HUES48 (cell line): ENCODE measurements around the gene SNTG2.

Source experiments
- H3K27ac ChIP-seq: one replicate; pipeline ENCODE4 v1.7.0; 2013; ENCODE audit warnings: low read depth, low read length, inconsistent platforms
- H3K27me3 ChIP-seq: 2 replicates; pipeline ENCODE4 v1.6.1; 2013; ENCODE audit warnings: mild to moderate bottlenecking, low read length; ENCODE audit not compliant: control insufficient read depth, insufficient read depth
- H3K36me3 ChIP-seq: 2 replicates; pipeline ENCODE4 v1.6.1; 2013; ENCODE audit warnings: low read length; ENCODE audit not compliant: control insufficient read depth, insufficient read depth
- H3K4me1 ChIP-seq: 2 replicates; pipeline ENCODE4 v1.6.1; 2013; ENCODE audit warnings: mild to moderate bottlenecking, low read length; ENCODE audit not compliant: control insufficient read depth, insufficient read depth
- H3K4me3 ChIP-seq: 2 replicates; pipeline ENCODE4 v1.5.1; 2013; ENCODE audit warnings: mild to moderate bottlenecking, low read depth, low read length
- H3K9ac ChIP-seq: 2 replicates; pipeline ENCODE4 v1.6.1; 2013; ENCODE audit warnings: mild to moderate bottlenecking, low read depth, low read length, moderate library complexity
- H3K9me3 ChIP-seq: 2 replicates; pipeline ENCODE4 v1.6.1; 2013; ENCODE audit warnings: low read length; ENCODE audit not compliant: control insufficient read depth, insufficient read depth

Gene SNTG2

GRCh38 chr2:1162246-1162645, 211.6 kb downstream of the SNTG2 start:
- no peak overlapping the region for H3K9ac ChIP-seq
- H3K27ac ChIP-seq = no peak overlapping the region
- peaks cover 30% of the 10 kb centered on the region for H3K36me3 ChIP-seq
- H3K4me1 ChIP-seq = no peaks in the 10 kb centered on the region
- no peak overlapping the region for H3K4me3 ChIP-seq
- no peaks in the 10 kb centered on the region for H3K27me3 ChIP-seq
- H3K9me3 ChIP-seq = peaks cover 10% of the 10 kb centered on the region

- no peak overlapping the region for H3K27ac ChIP-seq
- peaks cover 30% of the 10 kb centered on the region for H3K36me3 ChIP-seq
- peaks cover 10% of the 10 kb centered on the region for H3K9me3 ChIP-seq
- H3K9ac ChIP-seq = no peak overlapping the region
- H3K4me3 ChIP-seq = no peak overlapping the region
- H3K27me3 ChIP-seq = no peaks in the 10 kb centered on the region
- H3K4me1 ChIP-seq = no peaks in the 10 kb centered on the region
These were observed 212.3 kb downstream of the SNTG2 start for GRCh38 chr2:1162768-1163584.

GRCh38 chr2:1166976-1167375, 216.3 kb downstream of the SNTG2 start:
- no peak overlapping the region for H3K27ac ChIP-seq
- peaks cover 49% of the 10 kb centered on the region for H3K36me3 ChIP-seq
- H3K9me3 ChIP-seq = peaks cover 32% of the 10 kb centered on the region
- H3K4me1 ChIP-seq = no peaks in the 10 kb centered on the region
- H3K27me3 ChIP-seq = no peaks in the 10 kb centered on the region
- no peak overlapping the region for H3K4me3 ChIP-seq
- no peak overlapping the region for H3K9ac ChIP-seq

DNA sequence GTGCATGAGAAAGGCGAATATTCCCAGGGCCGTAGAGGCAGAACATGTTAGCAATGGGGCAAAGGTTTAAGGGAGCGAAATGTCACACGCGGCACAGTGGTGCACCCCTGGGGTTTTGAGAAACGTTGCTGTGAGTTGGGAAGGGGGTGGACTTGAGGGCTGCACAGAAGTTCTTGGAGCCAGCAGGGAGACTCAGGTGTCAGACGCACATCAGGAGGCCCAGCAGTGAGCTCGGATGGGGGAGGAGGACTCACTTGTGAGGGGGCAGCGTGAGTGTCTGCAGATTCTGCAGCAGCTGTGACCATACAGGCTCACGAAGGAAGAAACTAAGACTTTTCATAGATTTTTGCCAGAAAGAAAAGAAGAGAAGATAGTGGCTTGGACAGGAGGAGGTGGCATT, 218.2 kb downstream of the SNTG2 start:
- H3K9me3 ChIP-seq = peaks cover 43% of the 10 kb centered on the region
- no peak overlapping the region for H3K9ac ChIP-seq
- H3K4me3 ChIP-seq = no peak overlapping the region
- H3K36me3 ChIP-seq = peaks cover 60% of the 10 kb centered on the region
- H3K27me3 ChIP-seq = no peaks in the 10 kb centered on the region
- no peak overlapping the region for H3K27ac ChIP-seq
- no peaks in the 10 kb centered on the region for H3K4me1 ChIP-seq

- Histone ChIP-seq H3K4me1 (no peaks in the 10 kb centered on the region), H3K9me3 (peaks cover 49% of the 10 kb centered on the region), H3K9ac (no peak overlapping the region), H3K4me3 (no peak overlapping the region), H3K27ac (no peak overlapping the region), H3K36me3 (peaks cover 66% of the 10 kb centered on the region), H3K27me3 (no peaks in the 10 kb centered on the region)
These were observed 218.8 kb downstream of the SNTG2 start for GRCh38 chr2:1169291-1169949.

DNA sequence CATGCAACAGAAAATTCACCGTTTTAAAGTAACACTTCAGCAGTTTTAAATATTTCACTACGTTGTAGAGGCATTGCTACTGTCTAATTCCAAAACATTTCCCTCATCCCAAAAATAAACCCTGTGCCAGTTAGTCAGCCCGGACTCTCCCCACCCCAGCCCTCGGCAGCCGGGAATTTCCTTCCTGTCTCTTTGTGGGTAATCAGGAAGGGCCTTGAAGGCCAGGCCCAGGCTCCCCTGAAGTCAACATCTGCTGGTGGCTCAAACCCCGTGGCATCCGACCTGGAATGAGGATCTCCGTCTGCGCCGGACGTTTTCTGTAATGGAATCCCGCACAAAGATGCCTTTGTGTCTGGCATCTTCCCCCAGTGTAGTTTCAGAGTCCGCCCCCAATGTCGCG, 219.6 kb downstream of the SNTG2 start:
- H3K9ac ChIP-seq = no peak overlapping the region
- no peaks in the 10 kb centered on the region for H3K27me3 ChIP-seq
- H3K9me3 ChIP-seq = peaks cover 57% of the 10 kb centered on the region
- H3K36me3 ChIP-seq = peaks cover 71% of the 10 kb centered on the region
- no peaks in the 10 kb centered on the region for H3K4me1 ChIP-seq
- H3K4me3 ChIP-seq = no peak overlapping the region
- no peak overlapping the region for H3K27ac ChIP-seq

DNA sequence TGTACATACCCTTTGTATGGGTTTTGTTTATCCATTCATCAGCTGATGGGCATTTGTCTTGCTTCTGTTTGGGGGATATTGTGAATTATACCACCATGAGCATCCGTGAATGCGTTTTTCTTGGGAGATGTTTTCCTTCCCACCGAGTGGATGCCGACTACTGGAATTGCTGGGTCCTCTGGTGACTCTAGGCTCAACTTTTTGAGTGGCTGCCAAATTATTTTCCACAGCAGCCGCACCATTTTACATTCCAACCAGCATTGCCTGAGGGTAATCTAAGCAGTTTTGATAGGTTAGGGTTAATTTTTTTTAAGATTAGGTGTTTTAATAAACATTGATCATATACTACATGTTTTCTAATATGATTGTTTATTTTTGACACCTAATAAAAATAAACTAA, 220.1 kb downstream of the SNTG2 start:
- Histone ChIP-seq H3K27ac (no peak overlapping the region), H3K4me1 (no peaks in the 10 kb centered on the region), H3K9ac (no peak overlapping the region), H3K36me3 (peaks cover 66% of the 10 kb centered on the region), H3K27me3 (no peaks in the 10 kb centered on the region), H3K9me3 (peaks cover 62% of the 10 kb centered on the region), H3K4me3 (no peak overlapping the region)

- peaks cover 74% of the 10 kb centered on the region for H3K9me3 ChIP-seq
- peak overlapping the region; percentile 33; the same call in 1 of the 2 replicates for H3K4me3 ChIP-seq
- H3K27ac ChIP-seq = no peak overlapping the region
- H3K4me1 ChIP-seq = no peaks in the 10 kb centered on the region
- no peak overlapping the region for H3K9ac ChIP-seq
- peaks cover 58% of the 10 kb centered on the region for H3K36me3 ChIP-seq
- no peaks in the 10 kb centered on the region for H3K27me3 ChIP-seq
These were observed 222.9 kb downstream of the SNTG2 start for GRCh38 chr2:1173528-1173927.

DNA sequence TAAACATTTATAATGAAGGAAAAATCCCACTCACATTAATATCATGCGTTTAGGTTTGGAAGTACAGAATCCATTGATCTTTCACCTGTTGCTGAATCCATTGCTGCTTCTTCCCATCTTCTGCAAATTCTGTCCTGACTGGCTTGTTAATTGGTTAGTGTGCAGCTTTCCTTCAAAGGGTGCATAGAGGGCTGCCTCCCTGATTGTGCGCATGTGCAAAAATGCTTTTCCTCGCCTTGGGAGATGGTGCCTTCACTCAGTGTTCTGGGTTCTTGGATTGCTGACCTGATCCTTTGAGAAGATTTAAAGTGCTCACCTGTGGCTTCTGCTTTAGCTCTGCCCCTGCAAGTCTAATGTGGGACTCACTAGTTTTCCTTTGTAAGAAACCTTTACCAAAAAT, 231.2 kb downstream of the SNTG2 start:
- H3K27me3 ChIP-seq = no peaks in the 10 kb centered on the region
- peaks cover 37% of the 10 kb centered on the region for H3K9me3 ChIP-seq
- no peaks in the 10 kb centered on the region for H3K4me1 ChIP-seq
- H3K36me3 ChIP-seq = peaks cover 6% of the 10 kb centered on the region; the same call in 1 of the 2 replicates
- no peak overlapping the region for H3K9ac ChIP-seq
- H3K27ac ChIP-seq = no peak overlapping the region
- no peak overlapping the region for H3K4me3 ChIP-seq

- peaks cover 4% of the 10 kb centered on the region; the same call in 1 of the 2 replicates for H3K36me3 ChIP-seq
- H3K4me1 ChIP-seq = no peaks in the 10 kb centered on the region; the same call in 1 of the 2 replicates
- H3K27ac ChIP-seq = no peak overlapping the region
- no peak overlapping the region for H3K4me3 ChIP-seq
- peaks cover 31% of the 10 kb centered on the region for H3K9me3 ChIP-seq
- no peak overlapping the region for H3K9ac ChIP-seq
- no peaks in the 10 kb centered on the region for H3K27me3 ChIP-seq
These were observed 232.7 kb downstream of the SNTG2 start for GRCh38 chr2:1183300-1183699.

DNA sequence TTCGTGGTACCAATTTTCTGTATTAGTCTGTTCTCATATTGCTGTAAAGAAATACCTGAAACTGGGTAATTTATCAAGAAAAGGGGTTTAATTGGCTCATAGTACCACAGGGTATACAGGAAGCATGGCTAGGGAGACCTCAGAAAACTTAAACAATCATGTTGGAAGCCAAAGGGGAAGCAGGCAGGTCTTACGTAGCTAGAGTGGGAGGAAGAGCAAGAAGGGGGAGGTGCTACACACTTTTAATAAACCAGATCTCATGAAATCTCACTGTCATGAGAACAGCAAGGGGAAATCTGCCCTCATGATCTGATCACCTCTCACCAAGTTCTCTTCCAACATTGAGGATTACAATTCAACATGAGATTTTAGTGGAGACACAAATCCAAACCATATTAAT, 235.8 kb downstream of the SNTG2 start:
- no peak overlapping the region for H3K27ac ChIP-seq
- H3K27me3 ChIP-seq = no peaks in the 10 kb centered on the region
- no peak overlapping the region for H3K4me3 ChIP-seq
- H3K9me3 ChIP-seq = peaks cover 28% of the 10 kb centered on the region
- H3K4me1 ChIP-seq = no peaks in the 10 kb centered on the region; the same call in 1 of the 2 replicates
- H3K36me3 ChIP-seq = peaks cover 4% of the 10 kb centered on the region; the same call in 1 of the 2 replicates
- no peak overlapping the region for H3K9ac ChIP-seq
